Measurements from ENCODE around the gene WSCD1.

WSCD1 gene

GRCh38 chr17:6086603-6087400 is 16.6 kb downstream of the WSCD1 start:
- DNase-seq (ENCODE audit: low read depth), result no peak

- no peak for DNase-seq (ENCODE audit: low read depth)
These were observed 18.0 kb downstream of the WSCD1 start for GRCh38 chr17:6088141-6088540.

- DNase-seq (ENCODE audit: low read depth), result no peak
These were observed 20.1 kb downstream of the WSCD1 start for GRCh38 chr17:6090253-6090652.

GRCh38 chr17:6092182-6092902 is 22.2 kb downstream of the WSCD1 start:
- DNase-seq (ENCODE audit: low read depth), result no peak

GRCh38 chr17:6092903-6093468 is 22.8 kb downstream of the WSCD1 start:
- no peak for DNase-seq (ENCODE audit: low read depth)

- DNase-seq (ENCODE audit: low read depth), result no peak
These were observed 24.3 kb downstream of the WSCD1 start for GRCh38 chr17:6094453-6094852.

GRCh38 chr17:6094926-6095325 is 24.7 kb downstream of the WSCD1 start:
- DNase-seq (ENCODE audit: low read depth), result no peak

GRCh38 chr17:6095501-6095900 is 25.3 kb downstream of the WSCD1 start:
- DNase-seq (ENCODE audit: low read depth), result no peak

- no peak for DNase-seq (ENCODE audit: low read depth)
These were observed 26.2 kb downstream of the WSCD1 start for GRCh38 chr17:6096201-6097004.

GRCh38 chr17:6097005-6097279 is 26.8 kb downstream of the WSCD1 start:
- no peak for DNase-seq (ENCODE audit: low read depth)

- DNase-seq (ENCODE audit: low read depth), result no peak
These were observed 28.1 kb downstream of the WSCD1 start for GRCh38 chr17:6098050-6098822.

- DNase-seq (ENCODE audit: low read depth), result no peak
These were observed 28.6 kb downstream of the WSCD1 start for GRCh38 chr17:6098823-6099180.

- no peak for DNase-seq (ENCODE audit: low read depth)
These were observed 29.3 kb downstream of the WSCD1 start for GRCh38 chr17:6099492-6099891.

GRCh38 chr17:6100146-6100545 is 30.0 kb downstream of the WSCD1 start:
- no peak for DNase-seq (ENCODE audit: low read depth)

- no peak for DNase-seq (ENCODE audit: low read depth)
These were observed 30.8 kb downstream of the WSCD1 start for GRCh38 chr17:6100891-6101500.

GRCh38 chr17:6101706-6102105 is 31.5 kb downstream of the WSCD1 start:
- no peak for DNase-seq (ENCODE audit: low read depth)

- DNase-seq (ENCODE audit: low read depth), result no peak
These were observed 32.4 kb downstream of the WSCD1 start for GRCh38 chr17:6102615-6103014.

GRCh38 chr17:6104956-6105648 is 34.9 kb downstream of the WSCD1 start:
- DNase-seq (ENCODE audit: low read depth), result no peak

GRCh38 chr17:6105649-6106007 is 35.4 kb downstream of the WSCD1 start:
- no peak for DNase-seq (ENCODE audit: low read depth)

GRCh38 chr17:6106212-6106611 is 36.0 kb downstream of the WSCD1 start:
- DNase-seq (ENCODE audit: low read depth), result no peak

- no peak for DNase-seq (ENCODE audit: low read depth)
These were observed 37.6 kb downstream of the WSCD1 start for GRCh38 chr17:6107791-6108190.
